ENCODE data around the gene EFCAB11. TPM values are rescaled to one million over a fixed set of nuclear protein-coding genes. Genes with fewer than 3 reads are reported as not detected.

The EFCAB11 gene
- total and polyA plus RNA-seq, 9 of the 15 experiments (the other 6 are each of a cell fraction or from before 2014, with no cell fraction given) = 13.4 to 37.9 (median 17.4) TPM

DNA sequence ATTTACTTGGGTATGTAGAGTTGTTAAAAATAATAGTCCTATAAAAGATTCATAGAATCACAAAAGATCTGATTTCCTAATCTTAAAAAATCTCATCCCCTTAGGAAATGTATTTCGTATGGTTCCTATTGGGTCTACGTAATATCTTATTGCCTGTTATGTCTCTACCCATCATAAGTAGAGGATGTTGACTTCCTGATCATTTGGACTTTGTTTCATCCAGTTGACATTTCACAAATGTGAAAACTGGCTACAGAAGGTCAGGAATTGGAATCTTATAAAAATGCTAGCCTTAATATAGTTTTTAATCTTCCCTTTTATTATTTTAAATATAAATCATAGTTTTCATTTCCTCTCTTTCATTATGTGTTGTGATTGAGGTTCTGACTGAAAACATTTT, 46.4 kb upstream of the EFCAB11 start:
- Histone ChIP-seq H4K20me1 (replicated peaks; ENCODE audit: control insufficient read depth, insufficient read depth, low read length) (no peaks in the 10 kb centered on the region; the same call in 1 of the 2 replicates), H3K36me3 (ENCODE audit: control insufficient read depth, insufficient read depth, low read length) (peaks cover 51% of the 10 kb centered on the region; the same call in 2 of the 3 replicates), H3K4me2 (ENCODE audit: insufficient read depth, low read length) (no peak overlapping the region), H3K27ac (ENCODE audit: extremely low read depth, low read depth, low read length) (no peak overlapping the region), H3K4me1 (replicated peaks in 1 of 2; ENCODE audit: control insufficient read depth in 2 of 2, insufficient read depth in 2 of 2, low read length in 2 of 2) (peaks cover 0 to 2% of the 10 kb centered on the region in 2 experiments; a peak in 1 of 5 replicates), H3K4me3 (no peak overlapping the region), H3K9me3 (replicated peaks; ENCODE audit: control insufficient read depth, insufficient read depth, low read depth, low read length) (no peaks in the 10 kb centered on the region), H3K79me2 (ENCODE audit: control insufficient read depth, insufficient read depth, low read length) (no peaks in the 10 kb centered on the region), H2AFZ (ENCODE audit: low read depth, low read length) (no peak overlapping the region), H3K9ac (ENCODE audit: insufficient read depth in 1 of 2, low read depth in 2 of 2, low read length in 2 of 2) (no peak overlapping the region), H3K27me3 (ENCODE audit: control insufficient read depth in 2 of 2, insufficient read depth in 2 of 2, low read length in 2 of 2) (no peaks in the 10 kb centered on the region), H3K9me1 (ENCODE audit: control insufficient read depth, insufficient read depth, low read length) (no peaks in the 10 kb centered on the region)
- intact Hi-C loops (cut with micrococcal nuclease) (no loop called here), in situ Hi-C loops (cut with MboI) (no loop called here)
- DNase-seq (ENCODE audit: extremely low read depth in 1 of 4, low spot score in 3 of 4) = no peak
- ChIA-PET CTCF (ENCODE audit: low intra/inter-chr PET ratio) (no interaction called here), POLR2A (no interaction called here)
- ATAC-seq = no peak
- no peak for FAIRE-seq
- 87% methylated on average over 2 of the region's 2 CpGs for WGBS (ENCODE audit: insufficient coverage, low coverage, missing lambda C conversion rate)
- no TSS peak for BruUV-seq (replicated peaks)
- TF ChIP-seq ZBTB7A (IDR thresholded peaks at IDR 0.05; ENCODE audit: borderline replicate concordance, control insufficient read depth, low read depth, low read length) (no peak), ARNT (IDR thresholded peaks at IDR 0.05) (no peak), CREB1 (IDR thresholded peaks at IDR 0.05) (no peak), CREB1 (CRISPR knock-in tag; IDR thresholded peaks at IDR 0.05) (no peak), ZNF398 (CRISPR knock-in tag; IDR thresholded peaks at IDR 0.05) (no peak), ZNF232 (CRISPR knock-in tag; IDR thresholded peaks at IDR 0.05) (no peak), ZNF644 (tag; IDR thresholded peaks at IDR 0.05; ENCODE audit: low read depth) (no peak), ZBTB8A (IDR thresholded peaks at IDR 0.05; ENCODE audit: partially characterized antibody) (no peak), MTA2 (IDR thresholded peaks at IDR 0.05; ENCODE audit: low read depth) (no peak)
- TF ChIP-seq, protein P1, sequence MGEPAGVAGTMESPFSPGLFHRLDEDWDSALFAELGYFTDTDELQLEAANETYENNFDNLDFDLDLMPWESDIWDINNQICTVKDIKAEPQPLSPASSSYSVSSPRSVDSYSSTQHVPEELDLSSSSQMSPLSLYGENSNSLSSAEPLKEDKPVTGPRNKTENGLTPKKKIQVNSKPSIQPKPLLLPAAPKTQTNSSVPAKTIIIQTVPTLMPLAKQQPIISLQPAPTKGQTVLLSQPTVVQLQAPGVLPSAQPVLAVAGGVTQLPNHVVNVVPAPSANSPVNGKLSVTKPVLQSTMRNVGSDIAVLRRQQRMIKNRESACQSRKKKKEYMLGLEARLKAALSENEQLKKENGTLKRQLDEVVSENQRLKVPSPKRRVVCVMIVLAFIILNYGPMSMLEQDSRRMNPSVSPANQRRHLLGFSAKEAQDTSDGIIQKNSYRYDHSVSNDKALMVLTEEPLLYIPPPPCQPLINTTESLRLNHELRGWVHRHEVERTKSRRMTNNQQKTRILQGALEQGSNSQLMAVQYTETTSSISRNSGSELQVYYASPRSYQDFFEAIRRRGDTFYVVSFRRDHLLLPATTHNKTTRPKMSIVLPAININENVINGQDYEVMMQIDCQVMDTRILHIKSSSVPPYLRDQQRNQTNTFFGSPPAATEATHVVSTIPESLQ (CRISPR knock-in tag; IDR thresholded peaks at IDR 0.05) = no peak
- TF ChIP-seq, protein P2, sequence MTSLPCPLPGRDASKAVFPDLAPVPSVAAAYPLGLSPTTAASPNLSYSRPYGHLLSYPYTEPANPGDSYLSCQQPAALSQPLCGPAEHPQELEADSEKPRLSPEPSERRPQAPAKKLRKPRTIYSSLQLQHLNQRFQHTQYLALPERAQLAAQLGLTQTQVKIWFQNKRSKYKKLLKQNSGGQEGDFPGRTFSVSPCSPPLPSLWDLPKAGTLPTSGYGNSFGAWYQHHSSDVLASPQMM (CRISPR knock-in tag; IDR thresholded peaks at IDR 0.05) = no peak
- TF ChIP-seq, protein P3, sequence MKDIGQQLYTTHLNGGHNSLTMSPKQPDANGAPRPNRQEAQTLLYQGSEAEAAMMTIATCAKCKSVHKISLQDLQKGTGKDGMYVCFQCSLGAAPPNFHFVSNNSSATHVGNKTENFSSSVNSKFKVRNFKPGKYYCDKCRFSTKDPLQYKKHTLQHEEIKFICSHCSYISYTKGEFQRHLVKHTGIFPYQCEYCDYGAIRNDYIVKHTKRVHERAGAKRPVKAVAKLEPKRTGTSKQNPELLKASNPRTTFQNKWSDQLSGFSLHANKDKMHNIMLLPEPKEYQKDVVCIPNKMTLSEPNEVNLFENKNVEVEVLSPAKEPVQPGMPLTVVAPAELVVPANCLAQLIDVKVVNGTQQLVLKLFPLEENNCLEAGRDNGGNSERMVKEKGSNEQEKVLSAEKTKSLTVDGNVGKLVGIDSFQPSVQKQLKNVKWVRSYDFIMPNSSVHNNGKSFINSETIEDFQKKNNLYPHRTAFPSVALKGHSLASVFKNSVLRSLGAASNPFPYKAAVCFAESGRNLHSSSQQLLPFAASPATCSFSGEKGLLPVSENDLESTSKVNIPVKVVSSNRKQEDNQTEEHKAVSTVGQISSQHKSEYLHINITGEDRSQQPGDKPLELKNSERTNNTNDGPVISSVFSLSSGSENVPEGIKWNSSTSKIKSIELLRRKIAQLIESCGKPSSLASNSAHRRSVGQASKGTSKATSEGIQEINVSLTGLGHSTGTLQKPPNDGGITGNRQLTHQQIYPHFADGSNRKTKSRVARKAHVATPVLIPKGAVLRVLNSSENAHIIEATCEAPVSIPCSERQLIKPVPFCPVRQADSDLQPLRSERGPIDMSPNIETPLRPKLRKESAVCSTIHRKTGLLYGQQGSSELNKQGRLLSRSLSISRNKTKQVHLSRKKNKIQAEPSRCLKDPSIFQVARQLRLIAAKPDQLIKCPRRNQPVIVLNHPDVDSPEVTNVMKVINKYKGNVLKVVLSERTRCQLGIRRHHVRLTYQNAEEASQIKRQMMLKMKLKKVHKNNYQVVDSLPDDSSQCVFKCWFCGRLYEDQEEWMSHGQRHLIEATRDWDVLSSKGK (CRISPR knock-in tag; IDR thresholded peaks at IDR 0.05) = no peak
- TF ChIP-seq, protein P4, sequence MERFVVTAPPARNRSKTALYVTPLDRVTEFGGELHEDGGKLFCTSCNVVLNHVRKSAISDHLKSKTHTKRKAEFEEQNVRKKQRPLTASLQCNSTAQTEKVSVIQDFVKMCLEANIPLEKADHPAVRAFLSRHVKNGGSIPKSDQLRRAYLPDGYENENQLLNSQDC (CRISPR knock-in tag; IDR thresholded peaks at IDR 0.05) = no peak
- TF ChIP-seq, protein P5, sequence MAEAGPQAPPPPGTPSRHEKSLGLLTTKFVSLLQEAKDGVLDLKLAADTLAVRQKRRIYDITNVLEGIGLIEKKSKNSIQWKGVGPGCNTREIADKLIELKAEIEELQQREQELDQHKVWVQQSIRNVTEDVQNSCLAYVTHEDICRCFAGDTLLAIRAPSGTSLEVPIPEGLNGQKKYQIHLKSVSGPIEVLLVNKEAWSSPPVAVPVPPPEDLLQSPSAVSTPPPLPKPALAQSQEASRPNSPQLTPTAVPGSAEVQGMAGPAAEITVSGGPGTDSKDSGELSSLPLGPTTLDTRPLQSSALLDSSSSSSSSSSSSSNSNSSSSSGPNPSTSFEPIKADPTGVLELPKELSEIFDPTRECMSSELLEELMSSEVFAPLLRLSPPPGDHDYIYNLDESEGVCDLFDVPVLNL (CRISPR knock-in tag; IDR thresholded peaks at IDR 0.05; ENCODE audit: low read depth) = no peak
